Pancreas (tissue), 10 donors: Measurements from ENCODE around the gene CCNI2. TPM values are rescaled to one million over a fixed set of nuclear protein-coding genes. Genes with fewer than 3 reads are reported as not detected.

Experiments used
- ATAC-seq, 4 donors: fragments of 200-7000 bp; cut with Tn5 transposase; one replicate each; pipeline versions ENCODE4 v1.8.0 to v1.9.1; 2020; ENCODE audit warnings: mild to moderate bottlenecking in 4 of 4, moderate library complexity in 4 of 4
- DNase-seq, 6 donors: peaks; one replicate each; pipeline ENCODE4 v3.0.0-alpha.2; 2020
- FAIRE-seq: peaks from 2 replicates; lab custom pipeline; 2012; peaks lifted over from hg19 to GRCh38; lab: Jason Lieb, UNC
- H3K27ac ChIP-seq, 4 donors: fragments of 200-600 bp; sonication (generic); 1 replicate in 3 of 4; 2 replicates in 1 of 4; pipeline versions ENCODE4 v1.5.0 to v1.8.0; 2020
- H3K27me3 ChIP-seq, 4 donors: fragments of 200-600 bp; one replicate each; pipeline ENCODE4 v1.8.0; 2021
- H3K36me3 ChIP-seq, 3 donors: fragments of 200-600 bp; sonication (generic) in 1 of 3; one replicate each; pipeline versions ENCODE4 v1.5.0 to v1.8.0; 2020 to 2021
- H3K4me1 ChIP-seq, 3 donors: fragments of 200-600 bp; one replicate each; pipeline ENCODE4 v1.8.0; 2021
- H3K4me3 ChIP-seq, 4 donors: fragments of 200-600 bp; sonication (generic) in 2 of 4; one replicate each; pipeline versions ENCODE4 v1.5.0 to v1.8.0; 2020 to 2021
- H3K9me3 ChIP-seq, 4 donors: fragments of 200-600 bp; one replicate each; pipeline ENCODE4 v1.8.0; 2021
- CTCF ChIP-seq, 4 donors: fragments of 200-600 bp; sonication (generic) in 3 of 4; IDR thresholded peaks; one replicate each; pipeline versions ENCODE4 v1.5.0 to v1.8.0; 2021; ENCODE audit warnings: antibody characterized with exemption in 4 of 4
- WGBS, 2 donors: extraction: QIAGEN DNeasy Blood & Tissue Kit; methylation state at CpG; one replicate each; pipeline ENCODE4 v1.1.7; 2013; 5-methylcytosine and 5-hydroxymethylcytosine counted together
- intact Hi-C, 3 donors: fragments of 100-400 bp; cut with DNase I; formaldehyde crosslinking; loops; one replicate each; pipeline versions ENCODE4 v1.11.1 to v1.14.2; 2022
- polyA plus RNA-seq, 2 donors: library from polyadenylated mRNA; stranded (reverse); fragments of 200-250 nt; gene quantifications; one replicate each; pipeline ENCODE4 v1.2.3, GENCODE V29; 2013
- total RNA-seq, 6 donors: library from RNA; stranded (reverse); fragmentation: NEBNext Ultra II Directional in 4 of 6; extraction: Animal tissue kit (Norgen Biotek cat#: 25700) in 4 of 6; gene quantifications; one replicate each; pipeline versions ENCODE4 v1.2.1 to v1.2.4, GENCODE V29; 2021 to 2023
- donor health status: healthy with polysubstance abuse.
- donor health status: DM: no; HTN: no; CAD: no; lungs with moderate emphysema.
- donor health status: DM: no; HTN: no; CAD: no.
- donor health status: control.
- donor health status: control.
- donor health status: Bipolar disorder and iron deficiency.
- donor health status: DM: yes; HTN: yes; CAD: no.
- donor health status: DM: no; HTN: no; CAD: no.
- donor health status: DM: no; HTN: no; CAD: no.
- donor health status: DM: yes; HTN: yes; CAD: no.

The CCNI2 gene
- total and polyA plus RNA-seq, 8 donors: 0.69 to 4.4 (median 1.3) TPM

- no peaks in the 10 kb centered on the region for H3K4me1 ChIP-seq
- ATAC-seq: no peak
- TF ChIP-seq CTCF (IDR thresholded peaks at IDR 0.05): no peak
- no peak overlapping the region for H3K27ac ChIP-seq
- H3K4me3 ChIP-seq: no peak overlapping the region
- H3K27me3 ChIP-seq: no peaks in the 10 kb centered on the region
- no peak for DNase-seq
- intact Hi-C loops: no loop called here
- H3K9me3 ChIP-seq: no peaks in the 10 kb centered on the region
- 98 to 100% methylated on average over 1 of the region's 1 CpG for WGBS, 2 donors
- no peaks in the 10 kb centered on the region for H3K36me3 ChIP-seq
- no peak for FAIRE-seq
Measured at GRCh38 chr5:132788508-132788907, 41.3 kb downstream of the CCNI2 start.

GRCh38 chr5:132788990-132789886 is 42.0 kb downstream of the CCNI2 start:
- Histone ChIP-seq H3K9me3 (no peaks in the 10 kb centered on the region), H3K4me1 (no peaks in the 10 kb centered on the region), H3K27ac (no peak overlapping the region), H3K4me3 (no peak overlapping the region), H3K27me3 (no peaks in the 10 kb centered on the region), H3K36me3 (no peaks in the 10 kb centered on the region)
- intact Hi-C loops: no loop called here
- FAIRE-seq (no peak), DNase-seq (no peak), ATAC-seq (no peak)
- WGBS, 2 donors: 82 to 85% methylated on average over 8 of the region's 8 CpGs
- TF ChIP-seq CTCF (IDR thresholded peaks at IDR 0.05): no peak

GRCh38 chr5:132790201-132790865 is 43.1 kb downstream of the CCNI2 start:
- Histone ChIP-seq H3K36me3 (no peaks in the 10 kb centered on the region), H3K27me3 (no peaks in the 10 kb centered on the region), H3K4me1 (no peaks in the 10 kb centered on the region), H3K27ac (no peak overlapping the region), H3K4me3 (no peak overlapping the region), H3K9me3 (no peaks in the 10 kb centered on the region)
- intact Hi-C loops: no loop called here
- WGBS, 2 donors: 12 to 27% methylated on average over 2 of the region's 2 CpGs
- no peak for FAIRE-seq
- TF ChIP-seq CTCF (IDR thresholded peaks at IDR 0.05): no peak
- ATAC-seq: peak; percentile 58 to 98 (median 83)
- peak in 4 of 6 donors; percentile 32 to 70 (median 52) for DNase-seq

- Histone ChIP-seq H3K27me3 (no peaks in the 10 kb centered on the region), H3K4me1 (no peaks in the 10 kb centered on the region), H3K27ac (no peak overlapping the region), H3K4me3 (no peak overlapping the region), H3K36me3 (no peaks in the 10 kb centered on the region), H3K9me3 (no peaks in the 10 kb centered on the region)
- intact Hi-C loops: no loop called here
- DNase-seq (no peak), ATAC-seq (no peak), FAIRE-seq (no peak)
- 94 to 97% methylated on average over 3 of the region's 3 CpGs for WGBS, 2 donors
- TF ChIP-seq CTCF (IDR thresholded peaks at IDR 0.05): no peak
Measured at GRCh38 chr5:132791026-132791425, 43.8 kb downstream of the CCNI2 start.
